Activated T-helper 2 cell treated with anti-CD3 and anti-CD28 coated beads, Interferon-gamma antibody, Interleukin-2, Interleukin-4, amounts not matched to agents 10 μg/mL and 5 μg/mL and 100 μg/mL, durations not matched to agents 14 hours and 24 hours and 36 hours (primary cell): ENCODE data around the gene RALGPS1. TPM values are rescaled to one million over a fixed set of nuclear protein-coding genes. Genes with fewer than 3 reads are reported as not detected.

Source experiments
- DNase-seq: peaks from one replicate; pipeline ENCODE4 v3.0.0; 2021; ENCODE audit warnings: low spot score
- H3K27ac Mint-ChIP-seq: one replicate; pipeline ENCODE4 v1.8.0; 2021; ENCODE audit warnings: mixed read lengths
- H3K27me3 Mint-ChIP-seq: one replicate; pipeline ENCODE4 v1.8.0; 2021; ENCODE audit warnings: low read depth, mixed read lengths
- H3K36me3 Mint-ChIP-seq: one replicate; pipeline ENCODE4 v1.8.0; 2021; ENCODE audit warnings: low read depth, mixed read lengths
- H3K4me1 Mint-ChIP-seq: one replicate; pipeline ENCODE4 v1.8.0; 2021; ENCODE audit warnings: low read depth, mixed read lengths
- H3K4me3 Mint-ChIP-seq: one replicate; pipeline ENCODE4 v1.8.0; 2021; ENCODE audit warnings: low read depth, mild to moderate bottlenecking, moderate library complexity, mixed read lengths
- H3K9me3 Mint-ChIP-seq: one replicate; pipeline ENCODE4 v1.8.0; 2021; ENCODE audit warnings: mixed read lengths
- intact Hi-C: fragments of 100-400 bp; cut with micrococcal nuclease; formaldehyde crosslinking; loops from one replicate; pipeline ENCODE4 v1.15.1; 2023
- total RNA-seq: library from RNA; stranded (reverse); gene quantifications from 2 replicates; pipeline ENCODE4 v1.2.3, GENCODE V29; 2022

The RALGPS1 gene
- total RNA-seq, 1 donor from 2014 or later = 2.4 TPM

DNA sequence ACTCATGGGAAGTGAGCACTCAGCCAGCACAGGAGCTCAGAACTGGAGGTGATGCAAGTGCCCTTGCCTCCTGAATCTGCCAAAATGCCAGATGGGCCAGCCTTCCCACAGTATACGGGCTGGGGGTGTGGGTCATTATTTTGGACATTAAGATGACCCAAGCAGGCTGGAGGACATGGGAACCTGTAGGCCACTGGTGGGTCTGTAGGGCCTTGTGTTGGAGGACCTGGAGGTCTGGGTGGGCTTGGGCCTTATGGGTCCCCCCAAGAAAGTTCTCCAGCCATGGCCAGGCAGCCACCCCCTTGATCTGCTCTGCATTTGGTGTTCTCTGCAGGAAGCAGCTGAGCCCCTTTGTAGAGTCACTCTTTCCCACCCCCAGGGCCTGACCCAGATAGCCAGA, 278.9 kb downstream of the RALGPS1 start:
- H3K9me3 Mint-ChIP-seq = no peaks in the 10 kb centered on the region
- DNase-seq = no peak
- H3K36me3 Mint-ChIP-seq = no peaks in the 10 kb centered on the region
- no peak overlapping the region for H3K4me3 Mint-ChIP-seq
- H3K4me1 Mint-ChIP-seq = peaks cover 5% of the 10 kb centered on the region
- no peak overlapping the region for H3K27ac Mint-ChIP-seq
- intact Hi-C loops = no loop called here
- H3K27me3 Mint-ChIP-seq = peaks cover 23% of the 10 kb centered on the region

DNA sequence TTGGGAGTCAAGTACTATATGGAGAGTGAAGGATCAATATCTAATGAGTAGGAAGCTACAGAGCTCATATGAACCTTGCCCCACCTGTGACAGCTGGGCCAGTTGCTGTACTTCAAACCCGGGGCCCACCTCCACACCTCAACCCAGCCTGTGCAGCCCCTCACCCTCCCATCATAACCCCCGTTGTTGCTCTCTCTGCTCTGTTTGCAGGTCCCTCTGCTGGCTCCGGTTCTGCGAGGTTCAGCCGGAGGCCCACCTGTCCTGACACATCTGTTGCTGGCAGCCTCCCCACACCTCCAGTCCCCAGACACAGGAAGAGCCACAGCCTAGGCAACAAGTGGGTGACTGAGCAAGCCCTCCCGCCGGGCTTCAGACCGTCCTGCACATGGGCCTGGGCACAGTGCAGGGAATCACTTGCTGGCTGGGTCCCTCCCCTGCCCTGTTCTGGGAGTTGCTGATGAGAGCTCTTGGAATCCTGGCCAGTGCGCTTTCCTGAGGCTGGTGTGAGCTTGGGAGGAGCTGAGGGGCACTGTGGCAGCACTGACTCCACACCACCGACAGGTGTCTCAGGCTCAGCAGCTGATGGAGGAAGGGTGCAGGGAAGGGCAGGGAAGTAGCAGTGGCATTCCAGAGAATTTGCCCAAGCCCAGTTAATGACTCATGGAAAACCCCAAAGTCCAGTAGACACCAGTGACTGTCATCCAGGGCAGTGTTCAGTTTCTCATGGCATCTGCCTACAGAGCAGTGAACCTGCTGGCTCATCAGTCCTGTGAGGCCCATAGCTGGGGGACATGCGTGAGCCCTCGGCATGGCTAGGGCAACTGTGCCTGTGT, 280.5 kb downstream of the RALGPS1 start:
- Mint-ChIP-seq H3K36me3 (no peaks in the 10 kb centered on the region), H3K4me1 (peaks cover 5% of the 10 kb centered on the region), H3K4me3 (no peak overlapping the region), H3K9me3 (no peaks in the 10 kb centered on the region), H3K27ac (no peak overlapping the region), H3K27me3 (peaks cover 21% of the 10 kb centered on the region)
- DNase-seq = no peak
- intact Hi-C loops = no loop called here

GRCh38 chr9:127195976-127196825, 281.6 kb downstream of the RALGPS1 start:
- H3K27ac Mint-ChIP-seq = no peak overlapping the region
- H3K4me3 Mint-ChIP-seq = no peak overlapping the region
- no peak for DNase-seq
- no peaks in the 10 kb centered on the region for H3K9me3 Mint-ChIP-seq
- H3K4me1 Mint-ChIP-seq = peaks cover 5% of the 10 kb centered on the region
- H3K27me3 Mint-ChIP-seq = peaks cover 14% of the 10 kb centered on the region
- H3K36me3 Mint-ChIP-seq = no peaks in the 10 kb centered on the region
- intact Hi-C loops = no loop called here

DNA sequence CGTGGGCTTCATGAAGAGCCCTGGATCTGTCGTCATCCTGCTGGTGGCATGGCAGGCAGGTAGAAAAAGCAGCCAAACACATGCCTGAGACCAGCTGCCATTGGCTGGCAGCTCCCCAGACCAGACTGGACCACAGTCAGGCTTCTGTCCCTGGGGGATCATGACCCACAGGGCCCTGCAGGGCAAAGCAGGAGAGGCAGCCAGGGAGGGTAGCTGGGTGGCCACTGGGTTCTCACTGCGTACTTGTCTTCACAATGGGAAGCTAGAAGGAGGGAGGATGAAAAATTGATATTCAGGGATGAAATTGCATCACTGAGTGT, 282.2 kb downstream of the RALGPS1 start:
- H3K27me3 Mint-ChIP-seq = peaks cover 15% of the 10 kb centered on the region
- no peak overlapping the region for H3K4me3 Mint-ChIP-seq
- no peaks in the 10 kb centered on the region for H3K36me3 Mint-ChIP-seq
- H3K27ac Mint-ChIP-seq = no peak overlapping the region
- H3K9me3 Mint-ChIP-seq = no peaks in the 10 kb centered on the region
- intact Hi-C loops = no loop called here
- H3K4me1 Mint-ChIP-seq = peaks cover 5% of the 10 kb centered on the region
- no peak for DNase-seq

GRCh38 chr9:127197186-127197860, 282.7 kb downstream of the RALGPS1 start:
- H3K4me3 Mint-ChIP-seq = no peak overlapping the region
- intact Hi-C loops = no loop called here
- H3K27ac Mint-ChIP-seq = no peak overlapping the region
- peaks cover 10% of the 10 kb centered on the region for H3K27me3 Mint-ChIP-seq
- no peaks in the 10 kb centered on the region for H3K36me3 Mint-ChIP-seq
- no peaks in the 10 kb centered on the region for H3K9me3 Mint-ChIP-seq
- peaks cover 5% of the 10 kb centered on the region for H3K4me1 Mint-ChIP-seq
- no peak for DNase-seq

DNA sequence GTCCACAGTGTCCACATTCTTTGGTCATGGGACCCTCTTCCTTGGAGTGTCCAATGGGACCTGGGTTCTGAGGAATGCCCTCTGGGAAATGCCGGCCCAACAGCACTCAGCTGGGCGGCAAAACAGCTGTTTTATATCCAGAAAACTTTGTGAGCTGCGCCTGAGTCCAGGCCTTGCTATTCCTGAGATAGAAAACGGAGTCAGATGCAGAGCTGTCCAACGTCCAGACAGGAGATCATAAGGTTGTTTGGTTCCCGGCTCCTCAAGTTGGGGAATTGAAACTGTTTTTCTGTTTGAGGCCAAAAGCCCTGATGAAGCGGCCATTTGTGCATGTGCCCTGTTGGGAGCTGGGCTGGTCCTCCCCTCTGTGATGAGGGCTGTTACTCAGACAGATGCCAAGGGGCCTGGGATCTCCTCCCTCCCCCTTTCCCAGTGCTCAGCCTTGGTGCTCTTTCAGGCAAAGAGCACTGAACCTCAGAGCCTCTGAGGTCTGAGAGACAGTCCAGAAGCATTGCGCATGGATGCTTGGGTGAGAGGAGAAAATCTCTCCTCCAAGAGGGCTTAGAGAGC, 283.4 kb downstream of the RALGPS1 start:
- no peak overlapping the region for H3K27ac Mint-ChIP-seq
- DNase-seq = no peak
- no peak overlapping the region for H3K4me3 Mint-ChIP-seq
- peaks cover 5% of the 10 kb centered on the region for H3K4me1 Mint-ChIP-seq
- intact Hi-C loops = no loop called here
- no peaks in the 10 kb centered on the region for H3K9me3 Mint-ChIP-seq
- no peaks in the 10 kb centered on the region for H3K36me3 Mint-ChIP-seq
- H3K27me3 Mint-ChIP-seq = peaks cover 7% of the 10 kb centered on the region

DNA sequence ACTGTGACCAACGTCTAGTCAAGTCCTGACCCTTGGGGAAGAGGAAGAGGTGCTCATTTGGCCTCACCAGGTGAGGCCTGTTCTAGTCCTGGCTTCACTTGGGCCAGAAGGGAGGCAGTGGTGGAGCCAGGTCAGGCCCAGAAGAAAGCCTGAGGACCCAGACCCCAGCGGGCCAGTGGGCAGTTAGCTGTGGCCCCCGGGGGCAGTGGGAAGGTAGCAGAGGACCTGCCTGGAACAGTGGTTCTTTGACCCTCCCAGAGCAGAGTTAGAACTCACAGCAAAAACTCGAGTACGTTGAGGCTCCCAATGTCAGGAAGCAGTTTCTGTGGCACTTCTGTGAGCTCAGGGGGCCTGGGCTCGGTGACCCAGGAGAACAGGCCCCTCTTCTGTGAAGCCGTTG, 284.0 kb downstream of the RALGPS1 start:
- Mint-ChIP-seq H3K4me1 (peaks cover 5% of the 10 kb centered on the region), H3K27ac (no peak overlapping the region), H3K9me3 (no peaks in the 10 kb centered on the region), H3K27me3 (peaks cover 8% of the 10 kb centered on the region), H3K4me3 (no peak overlapping the region), H3K36me3 (no peaks in the 10 kb centered on the region)
- intact Hi-C loops = no loop called here
- no peak for DNase-seq

DNA sequence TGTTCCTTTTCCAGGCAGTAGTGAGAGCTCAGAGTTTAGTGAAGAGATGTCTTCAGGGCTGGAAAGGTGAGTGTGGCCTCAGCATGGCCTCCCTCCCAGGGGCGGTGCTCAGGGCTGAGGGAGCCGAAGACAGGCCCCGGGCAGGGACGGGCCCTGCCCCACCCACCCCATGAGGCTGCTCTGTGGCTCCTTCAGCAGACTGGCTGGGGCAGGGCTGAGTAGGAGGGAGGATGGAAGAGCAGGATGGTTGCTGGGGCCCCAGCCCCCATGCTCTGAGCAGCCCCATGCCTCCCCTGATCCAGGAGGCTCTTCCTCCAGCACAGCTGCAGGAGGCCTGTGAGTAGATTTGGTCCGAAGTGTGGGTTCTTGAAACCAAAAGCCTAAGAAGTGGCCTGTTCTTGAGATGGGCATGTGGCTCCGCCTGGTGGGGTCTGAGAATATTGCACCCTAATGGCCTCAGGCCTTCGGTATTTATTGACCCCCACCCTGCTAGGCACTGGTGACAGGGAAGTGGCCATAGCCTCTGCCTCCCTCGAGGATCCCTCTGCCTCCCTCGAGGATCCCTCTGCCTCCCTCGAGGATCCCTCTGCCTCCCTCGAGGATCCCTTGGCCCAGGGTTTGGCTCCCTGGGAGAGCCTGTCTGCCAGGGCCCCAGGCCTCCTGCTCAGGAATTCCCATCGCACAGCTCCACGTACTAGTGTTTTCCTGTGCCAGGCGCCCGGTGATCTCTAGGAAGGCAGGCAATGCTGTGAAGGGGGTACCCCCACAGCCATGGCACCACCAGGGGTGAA, 284.6 kb downstream of the RALGPS1 start:
- no peak overlapping the region for H3K4me3 Mint-ChIP-seq
- peaks cover 8% of the 10 kb centered on the region for H3K27me3 Mint-ChIP-seq
- peak; percentile 68 for DNase-seq
- H3K36me3 Mint-ChIP-seq = no peaks in the 10 kb centered on the region
- no peaks in the 10 kb centered on the region for H3K9me3 Mint-ChIP-seq
- no peak overlapping the region for H3K27ac Mint-ChIP-seq
- H3K4me1 Mint-ChIP-seq = peaks cover 5% of the 10 kb centered on the region
- intact Hi-C loops = loop anchor here (1.0 kb wide), 2 partner anchors 233 to 259 kb away; no protein-coding TSS in a partner anchor

DNA sequence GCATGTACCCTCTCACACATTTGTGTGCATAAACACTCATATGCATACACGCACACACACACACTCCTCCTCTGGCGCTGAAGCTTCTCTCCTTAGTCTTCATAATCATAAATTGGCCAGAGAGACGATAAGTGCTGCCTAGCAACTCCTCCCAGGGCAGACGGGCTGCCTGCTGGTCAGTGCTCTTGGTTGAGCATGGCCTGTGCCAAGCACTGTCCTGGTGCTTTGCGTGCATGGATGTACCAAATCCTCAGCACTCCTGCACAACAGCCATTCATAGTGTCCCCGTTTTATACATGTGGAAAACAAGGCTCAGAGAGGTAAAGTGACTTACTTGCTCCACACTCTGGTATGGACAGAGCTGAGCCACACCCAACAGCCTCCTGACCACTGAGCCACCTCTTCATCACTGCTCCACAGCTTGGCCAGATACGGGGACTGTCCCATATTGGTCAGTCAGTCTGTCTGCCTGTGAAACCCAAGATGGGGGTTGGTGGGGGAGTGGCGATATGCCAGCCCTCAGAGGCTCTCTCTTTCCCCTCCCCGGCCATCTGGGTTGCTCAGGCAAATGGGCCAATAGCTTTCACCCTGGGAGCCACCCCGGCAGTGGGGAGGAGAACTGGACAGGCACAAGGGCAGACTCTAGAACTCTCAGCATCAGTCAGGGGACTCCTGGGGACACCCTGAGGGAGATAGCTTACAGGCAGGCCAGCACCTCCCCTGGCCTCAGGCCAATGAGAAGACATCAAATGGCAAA, 285.7 kb downstream of the RALGPS1 start:
- no peak for DNase-seq
- Mint-ChIP-seq H3K36me3 (no peaks in the 10 kb centered on the region), H3K4me3 (no peak overlapping the region), H3K27me3 (peaks cover 8% of the 10 kb centered on the region), H3K4me1 (peaks cover 5% of the 10 kb centered on the region), H3K27ac (no peak overlapping the region), H3K9me3 (no peaks in the 10 kb centered on the region)
- intact Hi-C loops = no loop called here

DNA sequence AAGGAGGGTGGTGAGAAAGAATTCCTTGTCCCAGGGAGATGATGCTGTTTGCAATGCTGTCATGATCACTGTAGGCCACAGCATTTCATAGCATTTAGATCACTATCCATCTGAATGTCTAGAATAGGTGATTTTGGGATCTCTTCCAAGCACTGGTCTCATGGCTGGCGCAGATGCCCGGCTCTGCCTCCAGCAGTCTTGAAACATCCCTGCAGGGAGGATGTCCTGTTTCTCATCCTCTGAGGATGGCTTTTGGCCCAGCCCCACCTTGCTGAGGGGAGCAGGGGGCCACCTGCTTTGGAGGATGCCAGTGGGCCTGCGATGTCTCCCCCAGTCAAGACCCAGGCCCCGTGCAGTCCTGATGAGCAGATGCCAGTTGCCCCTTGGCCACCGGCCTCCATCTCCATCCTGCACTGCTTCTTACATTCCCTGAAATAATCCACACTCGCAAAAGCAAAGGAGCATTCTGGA, 286.5 kb downstream of the RALGPS1 start:
- Mint-ChIP-seq H3K27me3 (peaks cover 8% of the 10 kb centered on the region), H3K4me3 (no peak overlapping the region), H3K36me3 (no peaks in the 10 kb centered on the region), H3K4me1 (peaks cover 5% of the 10 kb centered on the region), H3K27ac (no peak overlapping the region), H3K9me3 (no peaks in the 10 kb centered on the region)
- intact Hi-C loops = no loop called here
- no peak for DNase-seq

GRCh38 chr9:127201731-127202130, 287.1 kb downstream of the RALGPS1 start:
- no peaks in the 10 kb centered on the region for H3K36me3 Mint-ChIP-seq
- H3K27ac Mint-ChIP-seq = no peak overlapping the region
- no peak overlapping the region for H3K4me3 Mint-ChIP-seq
- intact Hi-C loops = no loop called here
- no peaks in the 10 kb centered on the region for H3K9me3 Mint-ChIP-seq
- H3K4me1 Mint-ChIP-seq = peaks cover 5% of the 10 kb centered on the region
- DNase-seq = no peak
- H3K27me3 Mint-ChIP-seq = peaks cover 8% of the 10 kb centered on the region
